OCI-LY1 (cell line): ENCODE data around the gene PCLO.

Experiments used
- EZH2 ChIP-seq: fragments of 200-600 bp; sonication (generic), shearing (Covaris generic); IDR thresholded peaks from 2 replicates; pipeline ENCODE4 v1.8.0; 2017; ENCODE audit warnings: borderline replicate concordance, mixed run types, mild to moderate bottlenecking, antibody characterized with exemption, low read length, moderate library complexity, mixed read lengths
- TF ChIP-seq, protein P1 (sequence below): fragments of 200-600 bp; sonication (generic), shearing (Covaris generic); IDR thresholded peaks from 2 replicates; pipeline ENCODE4 v1.5.1; 2017; ENCODE audit warnings: mild to moderate bottlenecking, antibody characterized with exemption, low read length, moderate library complexity, mixed read lengths

DNA sequence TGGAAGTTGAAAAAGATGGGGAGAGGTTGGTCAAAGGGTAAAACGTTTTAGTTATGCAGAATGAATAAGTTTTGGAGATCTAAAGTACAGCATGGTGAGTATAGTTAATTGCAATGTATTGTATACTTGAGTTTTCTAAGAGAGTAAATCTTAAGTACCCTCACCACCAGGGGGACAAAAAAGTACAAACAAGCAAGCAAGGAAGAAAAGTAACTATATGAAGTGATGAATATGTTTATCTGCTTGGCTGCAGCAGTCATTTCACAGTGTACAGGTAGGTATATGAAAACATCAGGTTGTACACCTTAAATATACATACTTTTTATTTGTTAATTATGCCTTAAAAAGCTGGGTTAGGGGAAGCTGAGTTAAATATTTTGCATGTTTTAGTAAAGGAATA lies 157.3 kb downstream of the PCLO start:
- TF ChIP-seq EZH2, result no peak
- TF ChIP-seq, protein P1, sequence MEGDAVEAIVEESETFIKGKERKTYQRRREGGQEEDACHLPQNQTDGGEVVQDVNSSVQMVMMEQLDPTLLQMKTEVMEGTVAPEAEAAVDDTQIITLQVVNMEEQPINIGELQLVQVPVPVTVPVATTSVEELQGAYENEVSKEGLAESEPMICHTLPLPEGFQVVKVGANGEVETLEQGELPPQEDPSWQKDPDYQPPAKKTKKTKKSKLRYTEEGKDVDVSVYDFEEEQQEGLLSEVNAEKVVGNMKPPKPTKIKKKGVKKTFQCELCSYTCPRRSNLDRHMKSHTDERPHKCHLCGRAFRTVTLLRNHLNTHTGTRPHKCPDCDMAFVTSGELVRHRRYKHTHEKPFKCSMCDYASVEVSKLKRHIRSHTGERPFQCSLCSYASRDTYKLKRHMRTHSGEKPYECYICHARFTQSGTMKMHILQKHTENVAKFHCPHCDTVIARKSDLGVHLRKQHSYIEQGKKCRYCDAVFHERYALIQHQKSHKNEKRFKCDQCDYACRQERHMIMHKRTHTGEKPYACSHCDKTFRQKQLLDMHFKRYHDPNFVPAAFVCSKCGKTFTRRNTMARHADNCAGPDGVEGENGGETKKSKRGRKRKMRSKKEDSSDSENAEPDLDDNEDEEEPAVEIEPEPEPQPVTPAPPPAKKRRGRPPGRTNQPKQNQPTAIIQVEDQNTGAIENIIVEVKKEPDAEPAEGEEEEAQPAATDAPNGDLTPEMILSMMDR, result peak; percentile 39; the same call in 1 of the 2 replicates
